Tibial artery (tissue), 4 donors: ENCODE measurements around the gene GPR142.

Experiments
- DNase-seq, 2 donors: peaks; one replicate each; pipeline ENCODE4 v3.0.0-alpha.2; 2019
- H3K27ac ChIP-seq, 2 donors: fragments of 200-600 bp; sonication (generic) in 1 of 2; 1 replicate in 1 of 2; 2 replicates in 1 of 2; pipeline ENCODE4 v1.5.1; 2018 to 2019; ENCODE audit warnings: mild to moderate bottlenecking in 1 of 2
- H3K27me3 ChIP-seq, 2 donors: fragments of 200-600 bp; sonication (generic) in 1 of 2; one replicate each; pipeline versions ENCODE4 v1.5.1 to v1.6.0; 2016 to 2019
- H3K36me3 ChIP-seq, 3 donors: fragments of 200-600 bp; sonication (generic) in 2 of 3; one replicate each; pipeline ENCODE4 v1.5.1; 2016 to 2019; ENCODE audit warnings: mild to moderate bottlenecking in 2 of 3
- H3K4me1 ChIP-seq, 4 donors: fragments of 200-600 bp; sonication (generic) in 2 of 4; 1 replicate in 3 of 4; 2 replicates in 1 of 4; pipeline ENCODE4 v1.5.1; 2016 to 2019
- H3K4me3 ChIP-seq, 2 donors: fragments of 200-600 bp; sonication (generic) in 1 of 2; 1 replicate in 1 of 2; 2 replicates in 1 of 2; pipeline ENCODE4 v1.5.1; 2018 to 2019; ENCODE audit warnings: mild to moderate bottlenecking in 2 of 2
- H3K9me3 ChIP-seq, 3 donors: fragments of 200-600 bp; sonication (generic) in 1 of 3; one replicate each; pipeline ENCODE4 v1.5.1; 2016 to 2019
- CTCF ChIP-seq, 2 experiments: fragments of 200-600 bp in 1 of 2; fragments of 450-650 bp in 1 of 2; IDR thresholded peaks; one replicate each; pipeline ENCODE4 v1.5.1; 2017 to 2019; ENCODE audit warnings: antibody characterized with exemption in 2 of 2, mild to moderate bottlenecking in 1 of 2, moderate library complexity in 1 of 2
- intact Hi-C: fragments of 100-400 bp; cut with DNase I; formaldehyde crosslinking; loops from one replicate; pipeline ENCODE4 v1.15.0; 2023; ENCODE audit warnings: low total_unique reads

GPR142 gene

GRCh38 chr17:74344658-74345057 is 22.6 kb upstream of the GPR142 start:
- intact Hi-C loops, result no loop called here
- no peaks in the 10 kb centered on the region for H3K9me3 ChIP-seq
- DNase-seq, result no peak
- H3K27ac ChIP-seq, result no peak overlapping the region
- peaks cover 0 to 85% of the 10 kb centered on the region in 2 donors for H3K27me3 ChIP-seq
- no peaks in the 10 kb centered on the region for H3K36me3 ChIP-seq
- H3K4me3 ChIP-seq, result no peak overlapping the region
- no peaks in the 10 kb centered on the region for H3K4me1 ChIP-seq
- no peak for TF ChIP-seq CTCF (IDR thresholded peaks at IDR 0.05)

GRCh38 chr17:74345433-74346241 is 21.7 kb upstream of the GPR142 start:
- DNase-seq, result no peak
- Histone ChIP-seq H3K4me1 (no peaks in the 10 kb centered on the region), H3K9me3 (no peaks in the 10 kb centered on the region), H3K4me3 (no peak overlapping the region), H3K36me3 (no peaks in the 10 kb centered on the region), H3K27ac (no peak overlapping the region), H3K27me3 (peaks cover 0 to 83% of the 10 kb centered on the region in 2 donors)
- no peak for TF ChIP-seq CTCF (IDR thresholded peaks at IDR 0.05)
- intact Hi-C loops, result no loop called here

GRCh38 chr17:74347646-74348045 is 19.7 kb upstream of the GPR142 start:
- no peak for DNase-seq
- peaks cover 0 to 82% of the 10 kb centered on the region in 2 donors for H3K27me3 ChIP-seq
- H3K27ac ChIP-seq, result no peak overlapping the region
- peaks cover 0 to 4% (median 0%) of the 10 kb centered on the region in 4 donors for H3K4me1 ChIP-seq
- no peaks in the 10 kb centered on the region for H3K9me3 ChIP-seq
- H3K4me3 ChIP-seq, result no peak overlapping the region
- H3K36me3 ChIP-seq, result no peaks in the 10 kb centered on the region
- no peak for TF ChIP-seq CTCF (IDR thresholded peaks at IDR 0.05)
- intact Hi-C loops, result no loop called here

- H3K4me1 ChIP-seq, result peaks cover 0 to 4% (median 0%) of the 10 kb centered on the region in 4 donors
- H3K4me3 ChIP-seq, result no peak overlapping the region
- H3K27me3 ChIP-seq, result peaks cover 0 to 82% of the 10 kb centered on the region in 2 donors
- H3K36me3 ChIP-seq, result no peaks in the 10 kb centered on the region
- intact Hi-C loops, result no loop called here
- no peaks in the 10 kb centered on the region for H3K9me3 ChIP-seq
- no peak overlapping the region for H3K27ac ChIP-seq
- no peak for DNase-seq
- TF ChIP-seq CTCF (IDR thresholded peaks at IDR 0.05), result no peak
These were observed 18.2 kb upstream of the GPR142 start for GRCh38 chr17:74349120-74349519.

- Histone ChIP-seq H3K36me3 (no peaks in the 10 kb centered on the region), H3K4me1 (peaks cover 0 to 4% (median 0%) of the 10 kb centered on the region in 4 donors), H3K4me3 (no peak overlapping the region), H3K9me3 (no peaks in the 10 kb centered on the region), H3K27ac (no peak overlapping the region), H3K27me3 (peaks cover 0 to 82% of the 10 kb centered on the region in 2 donors)
- TF ChIP-seq CTCF (IDR thresholded peaks at IDR 0.05), result no peak
- no peak for DNase-seq
- intact Hi-C loops, result no loop called here
These were observed 16.8 kb upstream of the GPR142 start for GRCh38 chr17:74350486-74350885.
